Skeletal muscle cell (primary cell): ENCODE data around the gene KDM5A.

ENCODE experiments used
- DNase-seq: peaks from one replicate; pipeline ENCODE4 v3.0.0-alpha.2; 2010; ENCODE audit warnings: low read depth
- H3K4me3 ChIP-seq: 2 replicates; pipeline ENCODE4 v1.5.1; 2011; ENCODE audit warnings: low read depth, mild to moderate bottlenecking, control low read depth, low read length, moderate library complexity

The KDM5A gene

GRCh38 chr12:286531-287300 lies 102.4 kb downstream of the KDM5A start:
- DNase-seq: no peak
- H3K4me3 ChIP-seq: no peak overlapping the region

DNA sequence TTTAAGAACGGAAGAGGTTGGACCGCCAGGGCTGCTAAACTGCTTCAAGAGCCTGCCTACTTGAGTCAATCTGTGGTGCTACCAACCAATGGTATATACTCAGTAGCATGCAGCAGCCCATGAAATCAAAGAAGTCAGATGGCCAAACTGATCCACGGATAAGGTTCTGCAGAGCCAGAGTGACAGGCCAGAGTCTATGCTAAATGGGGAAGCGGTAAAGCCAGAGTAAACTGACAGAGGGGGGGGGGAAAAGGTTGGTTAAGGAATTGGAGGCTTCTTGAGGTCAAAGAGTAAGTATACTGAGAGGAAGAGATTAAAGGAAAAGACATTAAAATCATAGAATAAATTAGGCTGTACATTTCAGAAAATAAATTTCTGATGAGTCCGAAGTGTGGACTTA lies 111.1 kb downstream of the KDM5A start:
- no peak overlapping the region for H3K4me3 ChIP-seq
- no peak for DNase-seq

GRCh38 chr12:275812-276211 lies 113.3 kb downstream of the KDM5A start:
- DNase-seq: no peak
- H3K4me3 ChIP-seq: no peak overlapping the region

GRCh38 chr12:273382-273781 lies 115.7 kb downstream of the KDM5A start:
- no peak overlapping the region for H3K4me3 ChIP-seq
- no peak for DNase-seq

DNA sequence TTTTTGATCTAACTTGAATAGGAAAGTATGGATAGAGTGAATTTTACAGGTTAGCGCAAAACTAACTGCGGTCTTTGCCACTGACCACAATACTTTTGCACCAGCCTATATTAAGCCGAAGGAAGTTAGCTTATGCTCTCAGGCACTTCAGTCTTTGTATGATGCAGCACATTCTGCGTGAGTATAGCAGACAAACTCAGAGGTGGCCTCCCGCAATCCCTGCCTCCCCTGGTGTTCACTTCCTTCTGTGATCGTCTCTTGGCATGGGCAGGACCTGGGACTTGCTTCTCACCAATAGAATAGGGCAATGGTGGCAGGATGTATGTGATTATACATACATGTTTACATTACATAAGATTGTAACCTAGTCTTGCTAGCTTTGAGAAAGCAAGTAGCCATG lies 116.2 kb downstream of the KDM5A start:
- no peak overlapping the region for H3K4me3 ChIP-seq
- no peak for DNase-seq

- no peak overlapping the region for H3K4me3 ChIP-seq
Observed at GRCh38 chr12:271161-271560, 118.0 kb downstream of the KDM5A start.

GRCh38 chr12:269191-269590 lies 119.9 kb downstream of the KDM5A start:
- DNase-seq: peak; percentile 51

More at GRCh38 chr12:271161-271560, 118.0 kb downstream of the KDM5A start:
- no peak for DNase-seq

DNA sequence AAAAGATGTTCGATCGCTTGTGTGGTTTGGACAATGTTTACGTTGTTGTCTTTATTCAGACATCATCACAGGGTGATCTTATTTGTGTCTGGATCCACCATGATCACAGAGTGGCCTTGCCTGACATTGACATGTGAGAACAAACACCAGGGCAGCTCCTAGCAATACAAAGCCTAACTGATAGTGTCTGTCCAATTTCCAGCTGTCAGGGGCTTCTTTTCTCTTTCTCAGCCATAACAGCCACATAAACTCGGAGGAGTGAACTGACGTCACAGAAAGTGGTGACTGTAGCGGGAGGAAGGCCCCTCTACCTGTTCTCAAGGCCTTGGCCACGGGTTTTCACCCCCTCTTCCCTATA lies 120.7 kb downstream of the KDM5A start:
- DNase-seq: no peak
- H3K4me3 ChIP-seq: no peak overlapping the region

More at GRCh38 chr12:269191-269590, 119.9 kb downstream of the KDM5A start:
- no peak overlapping the region for H3K4me3 ChIP-seq

- no peak overlapping the region for H3K4me3 ChIP-seq
- DNase-seq: no peak
Observed at GRCh38 chr12:267581-268482, 121.3 kb downstream of the KDM5A start.

DNA sequence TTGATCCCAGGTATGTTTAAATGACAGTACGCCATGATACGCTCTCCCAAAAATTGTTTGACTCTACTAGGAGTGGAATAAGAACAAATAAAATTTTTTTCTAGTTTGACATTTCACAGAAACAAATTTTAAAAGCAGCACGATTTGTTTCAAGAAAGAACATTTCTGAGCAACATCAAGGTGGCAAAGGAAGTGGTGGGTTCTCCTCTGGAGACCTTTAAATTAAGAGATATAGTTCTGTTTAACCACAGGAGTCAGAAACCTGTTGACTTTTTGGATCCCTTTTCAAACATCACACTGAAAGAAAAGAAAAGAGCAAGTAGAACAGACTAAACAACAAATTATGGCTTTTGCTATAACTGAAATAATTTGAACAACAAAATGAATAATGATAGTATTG lies 124.0 kb downstream of the KDM5A start:
- no peak for DNase-seq
- no peak overlapping the region for H3K4me3 ChIP-seq

GRCh38 chr12:264269-264668 lies 124.9 kb downstream of the KDM5A start:
- H3K4me3 ChIP-seq: no peak overlapping the region
- DNase-seq: no peak

DNA sequence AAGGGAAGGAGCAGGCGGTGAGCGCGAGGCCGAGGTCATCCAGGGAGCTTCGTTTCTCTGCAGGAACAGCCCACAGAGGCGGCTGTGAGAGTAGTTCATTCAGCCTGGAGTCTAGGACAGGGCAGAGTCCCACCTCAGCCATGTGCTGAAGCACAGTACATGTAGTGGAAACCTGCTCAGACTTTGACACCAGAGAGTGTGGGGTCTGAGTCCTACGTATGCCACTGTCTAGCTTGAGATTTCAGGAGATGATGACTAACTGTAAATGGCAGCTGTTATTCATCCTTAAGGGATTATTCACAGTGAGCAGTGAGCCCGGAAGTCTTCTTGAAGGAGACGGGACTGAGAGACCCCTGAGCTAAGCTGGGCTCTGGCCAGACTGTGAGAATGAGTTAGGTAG lies 125.5 kb downstream of the KDM5A start:
- H3K4me3 ChIP-seq: no peak overlapping the region
- DNase-seq: no peak

GRCh38 chr12:262817-263216 lies 126.3 kb downstream of the KDM5A start, which contains the start of gene SLC6A13:
SLC6A13 (minus strand) TSS chr12:262836; CDS start chr12:260052, 2,784 bp downstream.
- H3K4me3 ChIP-seq: no peak within 1 kb of the TSS
- no peak for DNase-seq

DNA sequence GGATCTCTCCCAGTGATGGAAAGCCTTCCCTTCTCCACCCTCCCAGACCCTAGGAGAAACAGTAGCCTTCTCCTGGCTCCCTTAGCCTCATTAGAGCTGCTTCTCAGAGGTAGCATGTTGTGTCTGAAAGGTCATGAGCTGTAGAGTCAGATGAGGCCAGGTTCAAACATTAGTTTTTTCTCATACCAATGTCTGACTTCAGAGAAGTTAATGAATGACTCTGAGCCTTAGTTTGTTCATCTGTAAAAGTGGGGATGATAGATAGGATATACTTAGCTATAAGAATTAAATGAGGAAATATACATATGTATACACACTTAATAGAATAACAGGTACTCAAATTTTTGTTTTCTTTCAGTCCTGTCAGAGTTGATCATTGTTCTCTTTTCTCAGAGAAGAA lies 127.0 kb downstream of the KDM5A start:
- DNase-seq: no peak
- H3K4me3 ChIP-seq: no peak overlapping the region

DNA sequence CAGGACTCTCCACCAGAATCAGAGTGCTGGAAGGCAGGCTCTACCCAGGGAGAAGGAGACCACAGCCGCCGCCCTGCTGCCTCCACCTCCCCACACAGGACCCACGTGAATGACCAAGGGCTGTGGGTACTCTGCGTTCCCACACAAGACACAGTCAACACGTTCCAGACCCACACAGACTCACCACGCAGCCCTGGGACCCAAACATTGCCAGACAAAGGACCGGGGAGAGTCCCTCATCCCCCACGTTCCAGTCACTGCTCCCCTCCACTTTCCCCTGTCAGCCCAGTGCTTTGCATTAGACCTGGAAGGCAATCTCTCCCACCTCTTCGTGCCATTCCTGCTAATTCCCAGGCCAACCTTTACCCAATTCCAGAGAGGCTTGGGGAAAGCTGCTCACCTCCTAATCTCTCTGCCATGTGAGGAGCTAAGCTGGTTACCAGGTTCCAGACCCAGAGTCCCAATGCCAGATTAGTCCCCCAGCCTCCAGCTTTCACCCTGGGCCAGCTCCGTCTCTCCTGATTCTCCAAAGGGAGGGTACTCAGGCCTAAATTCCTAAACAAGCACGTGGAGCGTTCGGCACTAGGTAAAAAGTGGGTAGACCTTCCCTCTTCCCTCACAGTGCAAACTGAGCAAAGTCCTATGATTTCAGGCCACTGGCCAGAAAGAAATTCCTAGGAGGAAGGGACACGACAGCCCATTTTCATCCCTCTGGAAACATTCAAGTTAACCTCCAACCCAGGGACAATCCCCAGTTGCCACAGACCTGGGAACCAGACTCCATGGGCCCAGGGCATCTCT lies 131.4 kb downstream of the KDM5A start:
- H3K4me3 ChIP-seq: no peak overlapping the region
- DNase-seq: no peak

- H3K4me3 ChIP-seq: no peak overlapping the region
- no peak for DNase-seq
Observed at GRCh38 chr12:256958-257357, 132.2 kb downstream of the KDM5A start.

DNA sequence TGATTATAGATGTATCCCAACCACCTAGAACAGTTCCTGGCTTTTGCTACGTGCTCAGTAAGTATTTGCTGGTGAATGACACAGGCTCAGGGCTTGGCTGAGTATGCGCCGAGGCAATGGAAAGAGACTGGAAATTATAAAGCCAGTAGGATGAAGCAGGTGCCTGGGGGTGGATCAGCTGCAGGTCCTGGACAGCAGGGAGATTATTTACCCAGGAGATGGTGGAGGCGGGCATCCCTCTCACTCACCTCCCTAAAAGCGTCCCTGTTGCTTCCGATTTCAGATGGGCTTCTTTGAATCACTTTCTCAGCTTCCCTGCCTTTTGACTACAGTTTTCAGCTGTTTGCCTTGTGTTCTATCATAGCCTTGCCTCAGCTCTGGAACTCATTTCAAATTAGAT lies 132.9 kb downstream of the KDM5A start:
- no peak for DNase-seq

DNA sequence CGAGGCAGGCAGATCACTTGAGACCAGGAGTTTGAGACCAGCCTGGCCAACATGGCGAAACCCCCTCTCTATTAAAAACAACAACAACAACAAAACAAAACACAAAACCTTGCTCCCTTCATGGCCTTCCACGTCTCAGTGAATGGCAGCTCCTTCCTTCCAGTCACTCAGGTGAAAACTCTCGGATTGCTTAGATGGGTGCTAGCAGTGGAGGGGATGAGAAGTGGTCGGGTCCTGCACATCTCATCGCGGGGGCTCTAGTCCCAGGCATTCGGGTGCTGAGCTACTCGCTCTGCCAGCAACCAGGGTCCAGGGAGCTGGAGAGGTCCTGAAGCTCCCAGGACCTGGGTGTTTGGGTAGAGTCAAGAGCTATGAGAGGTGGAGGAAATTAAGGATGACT lies 134.2 kb downstream of the KDM5A start:
- no peak overlapping the region for H3K4me3 ChIP-seq
- no peak for DNase-seq

More for the DNA sequence above, 132.9 kb downstream of the KDM5A start:
- H3K4me3 ChIP-seq: no peak overlapping the region

DNA sequence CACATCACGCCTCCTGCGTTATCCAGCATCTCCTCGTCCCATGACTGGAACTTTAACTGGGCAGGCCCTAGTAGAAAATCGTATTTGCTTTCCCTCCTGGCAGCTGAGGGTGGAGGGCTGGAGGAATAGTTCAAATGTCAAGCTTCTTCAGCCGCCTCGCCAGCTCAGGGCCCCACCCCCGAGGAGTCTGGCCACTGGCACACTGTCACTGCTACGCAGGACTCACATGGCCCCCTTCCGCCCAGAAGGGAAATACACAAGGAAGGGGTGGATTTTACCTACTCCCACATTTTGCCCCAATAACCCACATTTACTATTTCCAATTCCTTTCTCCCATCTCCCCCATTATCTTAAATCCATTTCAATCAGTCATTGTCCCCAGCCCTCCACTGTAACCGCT lies 135.1 kb downstream of the KDM5A start:
- DNase-seq: no peak
- H3K4me3 ChIP-seq: no peak overlapping the region
